ENCODE data around the gene RCBTB2. TPM values are rescaled to one million over a fixed set of nuclear protein-coding genes. Genes with fewer than 3 reads are reported as not detected.

The RCBTB2 gene
- total RNA-seq = 1 to 10 TPM; 5.2 to 9.0 TPM
- polyA plus RNA-seq = 1 to 10 TPM; 4.1 to 5.6 TPM

GRCh38 chr13:48532506-48533499, at the start of gene RCBTB2:
TSS of gene RCBTB2 (minus strand) at chr13:48533080. CDS start at chr13:48521939, 11,141 bp downstream.
- WGBS = 2% methylated on average over 84 of the region's 84 CpGs
- H3K36me3 ChIP-seq (ENCODE audit: control insufficient read depth in 4 of 4, insufficient read depth in 3 of 4, low read depth in 1 of 4, low read length in 3 of 4) = no peaks in the 10 kb centered on the region
- H3K4me1 ChIP-seq (ENCODE audit: control insufficient read depth in 4 of 4, insufficient read depth in 4 of 4, low read length in 3 of 4) = peaks cover 0 to 18% (median 4%) of the 10 kb centered on the region in 4 donors
- peak; percentile 98 for DNase-seq (ENCODE audit: low spot score)
- H3K27me3 ChIP-seq (ENCODE audit: control insufficient read depth in 4 of 4, insufficient read depth in 4 of 4, low read length in 3 of 4) = no peaks in the 10 kb centered on the region
- H3K9me3 ChIP-seq (ENCODE audit: control insufficient read depth in 4 of 4, low read length in 3 of 4) = no peaks in the 10 kb centered on the region
- H3K9ac ChIP-seq (ENCODE audit: low read depth in 1 of 2, low read length in 2 of 2) = peak within 1 kb of the TSS; percentile 97 to 99
- H3K4me3 ChIP-seq (ENCODE audit: low read depth in 1 of 3, low read length in 3 of 3) = peak within 1 kb of the TSS; percentile 70 to 92 (median 87)
- peak within 1 kb of the TSS; percentile 87 to 98 for H3K27ac ChIP-seq (ENCODE audit: low read depth in 1 of 2, low read length in 2 of 2)
- TF ChIP-seq SP1 (IDR thresholded peaks at IDR 0.05) (peak; percentile 45), HNF4G (IDR thresholded peaks at IDR 0.05) (no peak), FOXA2 (IDR thresholded peaks at IDR 0.05) (no peak), RAD21 (IDR thresholded peaks at IDR 0.05) (peak in 1 of 2 donors; percentile 42), GABPA (IDR thresholded peaks at IDR 0.05 in 1 of 2, conservative IDR thresholded peaks at IDR 0.05 in 1 of 2) (peak in 1 of 2 donors; percentile 71), TAF1 (conservative IDR thresholded peaks at IDR 0.05) (peak; percentile 64), YY1 (IDR thresholded peaks at IDR 0.05) (peak; percentile 52)
- TF ChIP-seq, protein P1, sequence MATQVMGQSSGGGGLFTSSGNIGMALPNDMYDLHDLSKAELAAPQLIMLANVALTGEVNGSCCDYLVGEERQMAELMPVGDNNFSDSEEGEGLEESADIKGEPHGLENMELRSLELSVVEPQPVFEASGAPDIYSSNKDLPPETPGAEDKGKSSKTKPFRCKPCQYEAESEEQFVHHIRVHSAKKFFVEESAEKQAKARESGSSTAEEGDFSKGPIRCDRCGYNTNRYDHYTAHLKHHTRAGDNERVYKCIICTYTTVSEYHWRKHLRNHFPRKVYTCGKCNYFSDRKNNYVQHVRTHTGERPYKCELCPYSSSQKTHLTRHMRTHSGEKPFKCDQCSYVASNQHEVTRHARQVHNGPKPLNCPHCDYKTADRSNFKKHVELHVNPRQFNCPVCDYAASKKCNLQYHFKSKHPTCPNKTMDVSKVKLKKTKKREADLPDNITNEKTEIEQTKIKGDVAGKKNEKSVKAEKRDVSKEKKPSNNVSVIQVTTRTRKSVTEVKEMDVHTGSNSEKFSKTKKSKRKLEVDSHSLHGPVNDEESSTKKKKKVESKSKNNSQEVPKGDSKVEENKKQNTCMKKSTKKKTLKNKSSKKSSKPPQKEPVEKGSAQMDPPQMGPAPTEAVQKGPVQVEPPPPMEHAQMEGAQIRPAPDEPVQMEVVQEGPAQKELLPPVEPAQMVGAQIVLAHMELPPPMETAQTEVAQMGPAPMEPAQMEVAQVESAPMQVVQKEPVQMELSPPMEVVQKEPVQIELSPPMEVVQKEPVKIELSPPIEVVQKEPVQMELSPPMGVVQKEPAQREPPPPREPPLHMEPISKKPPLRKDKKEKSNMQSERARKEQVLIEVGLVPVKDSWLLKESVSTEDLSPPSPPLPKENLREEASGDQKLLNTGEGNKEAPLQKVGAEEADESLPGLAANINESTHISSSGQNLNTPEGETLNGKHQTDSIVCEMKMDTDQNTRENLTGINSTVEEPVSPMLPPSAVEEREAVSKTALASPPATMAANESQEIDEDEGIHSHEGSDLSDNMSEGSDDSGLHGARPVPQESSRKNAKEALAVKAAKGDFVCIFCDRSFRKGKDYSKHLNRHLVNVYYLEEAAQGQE (IDR thresholded peaks at IDR 0.05) = peak; percentile 67

DNA sequence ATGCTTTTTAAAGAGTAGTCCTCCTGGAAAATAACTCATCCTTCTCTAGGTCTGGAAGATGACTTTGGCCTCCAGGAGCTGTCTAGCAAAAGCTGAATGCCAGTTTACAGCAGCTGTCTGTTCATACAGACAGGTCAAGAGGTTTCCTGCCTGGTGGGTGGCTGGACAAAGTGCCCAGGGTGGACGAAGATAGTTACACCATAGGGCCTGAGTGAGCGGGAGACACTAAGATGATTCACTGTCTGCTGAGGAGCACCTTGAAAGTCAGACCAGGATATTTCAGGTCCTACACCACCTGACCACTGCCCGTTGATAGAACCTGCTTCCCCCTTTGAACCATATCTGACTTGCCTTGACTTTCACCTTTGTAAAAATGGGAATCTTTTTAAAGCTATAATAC, 49.2 kb upstream of the RCBTB2 start:
- WGBS = 82% methylated on average over 3 of the region's 3 CpGs
- Histone ChIP-seq H3K4me1 (ENCODE audit: control insufficient read depth in 4 of 4, insufficient read depth in 4 of 4, low read length in 3 of 4) (peaks cover 0 to 9% (median 7%) of the 10 kb centered on the region in 4 donors), H3K36me3 (ENCODE audit: control insufficient read depth in 4 of 4, insufficient read depth in 3 of 4, low read depth in 1 of 4, low read length in 3 of 4) (no peaks in the 10 kb centered on the region), H3K9ac (ENCODE audit: low read depth in 1 of 2, low read length in 2 of 2) (no peak overlapping the region), H3K27ac (ENCODE audit: low read depth in 1 of 2, low read length in 2 of 2) (no peak overlapping the region), H3K27me3 (ENCODE audit: control insufficient read depth in 4 of 4, insufficient read depth in 4 of 4, low read length in 3 of 4) (no peaks in the 10 kb centered on the region), H3K4me3 (ENCODE audit: low read depth in 1 of 3, low read length in 3 of 3) (no peak overlapping the region), H3K9me3 (ENCODE audit: control insufficient read depth in 4 of 4, low read length in 3 of 4) (no peaks in the 10 kb centered on the region)
- TF ChIP-seq MAX (IDR thresholded peaks at IDR 0.05) (no peak), NR2F2 (IDR thresholded peaks at IDR 0.05) (no peak), FOXA2 (IDR thresholded peaks at IDR 0.05) (no peak), GABPA (IDR thresholded peaks at IDR 0.05 in 1 of 2, conservative IDR thresholded peaks at IDR 0.05 in 1 of 2) (no peak), HNF4G (IDR thresholded peaks at IDR 0.05) (no peak), EGR1 (IDR thresholded peaks at IDR 0.05; ENCODE audit: low read depth in 2 of 2) (no peak), HNF4A (conservative IDR thresholded peaks at IDR 0.05) (no peak), ATF3 (IDR thresholded peaks at IDR 0.05) (no peak), FOXA1 (IDR thresholded peaks at IDR 0.05) (no peak)
- TF ChIP-seq, protein P1 (IDR thresholded peaks at IDR 0.05) = no peak
- peak; percentile 25 for DNase-seq (ENCODE audit: low spot score)
